ELR (cell line): ENCODE results near the gene RPL36AL.

Source experiments
- DNase-seq: peaks from one replicate; pipeline ENCODE4 v3.0.0-alpha.2; 2015; ENCODE audit warnings: low read depth

RPL36AL gene

DNA sequence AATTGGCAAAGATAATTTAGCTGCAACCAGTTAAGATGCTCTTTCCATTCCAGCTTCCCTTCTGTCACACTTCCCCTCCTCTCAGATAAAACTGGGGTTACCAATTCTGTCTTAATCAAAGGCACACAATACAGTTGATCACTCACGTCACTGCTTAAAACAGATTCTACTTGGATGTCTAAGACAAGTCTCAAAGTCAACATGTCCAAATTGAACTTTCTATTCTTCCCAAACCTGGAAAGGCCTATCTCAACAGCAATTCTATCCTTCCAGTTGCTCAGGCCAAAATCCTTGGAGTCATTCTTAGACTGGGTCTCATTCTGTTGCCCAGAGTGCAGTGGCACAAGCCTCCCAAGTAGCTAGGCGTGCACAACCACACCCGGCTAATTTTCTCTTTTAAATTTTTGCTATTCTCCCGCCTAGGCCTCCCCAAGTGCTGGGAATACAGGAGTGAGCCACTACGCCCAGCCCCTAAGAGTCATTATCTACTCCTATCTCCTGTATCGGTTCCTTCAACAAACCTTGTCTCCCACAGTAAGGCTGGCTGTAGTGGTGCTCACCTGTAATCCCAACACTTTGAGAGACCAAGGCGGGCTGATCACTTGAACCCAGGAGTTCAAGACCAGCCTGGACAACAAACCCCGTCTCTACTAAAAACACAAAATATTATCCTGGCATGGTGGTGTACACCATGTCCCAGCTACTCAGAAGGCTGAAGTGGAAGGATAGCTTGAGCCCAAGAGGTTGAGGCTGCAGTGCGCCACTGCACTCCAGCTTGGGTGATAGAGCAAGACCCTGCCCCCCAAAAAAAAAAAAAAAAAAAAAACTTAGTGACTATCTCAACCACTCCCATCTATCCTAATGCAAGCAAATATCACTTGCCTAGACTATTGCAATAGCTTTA is 39.0 kb downstream of the RPL36AL start:
- peak; percentile 22 for DNase-seq

DNA sequence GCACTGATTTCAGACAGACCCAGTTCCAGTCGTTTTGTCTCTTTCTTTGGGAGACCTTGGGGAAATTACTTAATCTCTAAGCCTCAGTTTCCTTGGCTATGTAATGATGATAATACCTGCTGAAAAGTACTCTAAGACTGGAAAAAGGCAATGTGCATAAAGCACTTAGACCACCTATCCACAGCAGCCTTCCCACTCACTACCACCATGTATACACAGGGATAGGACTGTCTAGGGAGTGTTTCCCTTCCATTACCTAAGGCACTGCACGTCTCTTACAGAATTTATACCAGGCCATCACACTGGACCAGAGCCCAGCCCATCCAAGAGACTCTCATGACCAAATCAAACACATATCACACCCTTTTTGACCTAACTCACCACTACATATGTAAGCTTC is 40.6 kb downstream of the RPL36AL start:
- DNase-seq: no peak

DNA sequence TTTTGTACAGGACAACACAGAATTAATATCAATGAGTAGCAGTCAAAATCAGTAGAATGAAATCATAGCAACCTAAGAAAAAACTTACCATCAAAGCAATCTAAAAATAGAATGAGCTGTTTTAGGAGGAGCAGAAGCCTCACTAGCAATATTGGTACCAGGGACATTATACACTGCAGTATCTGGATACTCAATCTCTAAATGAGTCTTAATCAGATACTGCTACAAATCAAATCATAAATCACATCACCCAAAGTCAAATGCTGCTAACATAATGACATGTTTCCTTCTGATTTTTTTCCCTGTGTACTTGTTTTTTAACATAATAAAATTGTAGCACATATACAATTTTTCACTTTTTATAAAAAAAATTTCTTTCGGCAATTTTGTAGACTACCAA is 42.3 kb downstream of the RPL36AL start:
- DNase-seq: no peak

DNA sequence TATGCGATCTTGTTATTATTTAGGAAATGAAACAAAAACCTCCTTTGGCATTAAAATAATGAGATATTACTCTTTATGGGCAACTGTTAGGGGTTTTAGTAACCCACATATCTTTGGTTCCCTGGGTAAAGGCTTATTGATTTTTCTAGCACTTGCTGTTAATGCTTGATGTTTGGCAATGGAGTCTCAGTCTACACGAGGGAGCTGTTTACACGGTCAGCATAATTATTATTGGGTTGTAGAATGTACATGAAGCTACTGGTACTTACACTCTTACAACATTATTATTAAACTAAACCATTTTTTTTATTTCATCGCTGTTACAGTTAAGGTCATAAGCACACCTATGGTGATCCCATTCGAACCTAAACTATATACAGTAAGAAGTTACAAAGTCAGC is 46.4 kb downstream of the RPL36AL start:
- no peak for DNase-seq

DNA sequence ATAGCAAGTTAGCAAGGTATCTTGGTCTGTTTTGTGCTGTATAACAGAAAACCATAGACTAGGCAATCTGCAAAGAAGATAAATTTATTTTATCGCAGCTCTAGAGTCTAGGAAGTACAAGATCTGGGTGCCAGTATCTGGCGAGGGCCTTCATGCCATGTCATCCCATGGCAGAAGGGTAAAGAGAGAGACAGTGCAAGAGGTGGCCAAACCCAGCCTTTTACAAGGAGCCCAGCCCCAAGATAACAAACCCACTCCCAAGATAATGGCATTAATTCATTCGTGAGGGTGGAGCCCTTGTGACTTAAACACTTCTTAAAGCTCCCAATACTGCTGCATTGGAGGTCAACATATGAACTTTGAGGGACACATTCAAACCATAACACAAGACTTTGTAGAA is 51.1 kb downstream of the RPL36AL start:
- no peak for DNase-seq
